ENCODE measurements around the gene RGS6.

RGS6 gene

GRCh38 chr14:72311116-72311515, 378.9 kb downstream of the RGS6 start:
- Histone ChIP-seq H3K36me3 (ENCODE audit: control insufficient read depth, insufficient read depth, low read length) (no peaks in the 10 kb centered on the region), H3K9ac (ENCODE audit: low read depth, low read length) (no peak overlapping the region), H3K9me3 (ENCODE audit: control insufficient read depth, insufficient read depth, low read length) (no peaks in the 10 kb centered on the region), H3K27me3 (ENCODE audit: control insufficient read depth, insufficient read depth, low read length) (no peaks in the 10 kb centered on the region), H3K4me3 (ENCODE audit: low read depth, low read length) (no peak overlapping the region), H3K4me1 (ENCODE audit: control insufficient read depth, insufficient read depth, low read length) (no peaks in the 10 kb centered on the region)

- Histone ChIP-seq H3K27me3 (ENCODE audit: control insufficient read depth, insufficient read depth, low read length) (no peaks in the 10 kb centered on the region), H3K4me1 (ENCODE audit: control insufficient read depth, insufficient read depth, low read length) (no peaks in the 10 kb centered on the region), H3K9ac (ENCODE audit: low read depth, low read length) (no peak overlapping the region), H3K36me3 (ENCODE audit: control insufficient read depth, insufficient read depth, low read length) (no peaks in the 10 kb centered on the region), H3K9me3 (ENCODE audit: control insufficient read depth, insufficient read depth, low read length) (no peaks in the 10 kb centered on the region), H3K4me3 (ENCODE audit: low read depth, low read length) (no peak overlapping the region)
Measured at GRCh38 chr14:72311516-72311915, 379.3 kb downstream of the RGS6 start.

GRCh38 chr14:72314808-72315435, 382.7 kb downstream of the RGS6 start:
- no peak overlapping the region for H3K9ac ChIP-seq (ENCODE audit: low read depth, low read length)
- H3K4me3 ChIP-seq (ENCODE audit: low read depth, low read length) = no peak overlapping the region
- H3K36me3 ChIP-seq (ENCODE audit: control insufficient read depth, insufficient read depth, low read length) = no peaks in the 10 kb centered on the region
- no peaks in the 10 kb centered on the region for H3K4me1 ChIP-seq (ENCODE audit: control insufficient read depth, insufficient read depth, low read length)
- H3K9me3 ChIP-seq (ENCODE audit: control insufficient read depth, insufficient read depth, low read length) = no peaks in the 10 kb centered on the region
- H3K27me3 ChIP-seq (ENCODE audit: control insufficient read depth, insufficient read depth, low read length) = no peaks in the 10 kb centered on the region

GRCh38 chr14:72315714-72316113, 383.5 kb downstream of the RGS6 start:
- Histone ChIP-seq H3K4me3 (ENCODE audit: low read depth, low read length) (no peak overlapping the region), H3K9ac (ENCODE audit: low read depth, low read length) (no peak overlapping the region), H3K4me1 (ENCODE audit: control insufficient read depth, insufficient read depth, low read length) (no peaks in the 10 kb centered on the region), H3K27me3 (ENCODE audit: control insufficient read depth, insufficient read depth, low read length) (no peaks in the 10 kb centered on the region), H3K9me3 (ENCODE audit: control insufficient read depth, insufficient read depth, low read length) (no peaks in the 10 kb centered on the region), H3K36me3 (ENCODE audit: control insufficient read depth, insufficient read depth, low read length) (no peaks in the 10 kb centered on the region)

- Histone ChIP-seq H3K9ac (ENCODE audit: low read depth, low read length) (no peak overlapping the region), H3K36me3 (ENCODE audit: control insufficient read depth, insufficient read depth, low read length) (no peaks in the 10 kb centered on the region), H3K27me3 (ENCODE audit: control insufficient read depth, insufficient read depth, low read length) (no peaks in the 10 kb centered on the region), H3K4me3 (ENCODE audit: low read depth, low read length) (no peak overlapping the region), H3K9me3 (ENCODE audit: control insufficient read depth, insufficient read depth, low read length) (no peaks in the 10 kb centered on the region), H3K4me1 (ENCODE audit: control insufficient read depth, insufficient read depth, low read length) (no peaks in the 10 kb centered on the region)
Measured at GRCh38 chr14:72318648-72319047, 386.4 kb downstream of the RGS6 start.

- Histone ChIP-seq H3K36me3 (ENCODE audit: control insufficient read depth, insufficient read depth, low read length) (no peaks in the 10 kb centered on the region), H3K27me3 (ENCODE audit: control insufficient read depth, insufficient read depth, low read length) (no peaks in the 10 kb centered on the region), H3K9ac (ENCODE audit: low read depth, low read length) (no peak overlapping the region), H3K9me3 (ENCODE audit: control insufficient read depth, insufficient read depth, low read length) (no peaks in the 10 kb centered on the region), H3K4me1 (ENCODE audit: control insufficient read depth, insufficient read depth, low read length) (peaks cover 5% of the 10 kb centered on the region), H3K4me3 (ENCODE audit: low read depth, low read length) (no peak overlapping the region)
Measured at GRCh38 chr14:72332046-72332445, 399.8 kb downstream of the RGS6 start.

GRCh38 chr14:72332871-72333270, 400.6 kb downstream of the RGS6 start:
- H3K9ac ChIP-seq (ENCODE audit: low read depth, low read length) = no peak overlapping the region
- H3K27me3 ChIP-seq (ENCODE audit: control insufficient read depth, insufficient read depth, low read length) = no peaks in the 10 kb centered on the region
- no peaks in the 10 kb centered on the region for H3K9me3 ChIP-seq (ENCODE audit: control insufficient read depth, insufficient read depth, low read length)
- no peak overlapping the region for H3K4me3 ChIP-seq (ENCODE audit: low read depth, low read length)
- H3K36me3 ChIP-seq (ENCODE audit: control insufficient read depth, insufficient read depth, low read length) = no peaks in the 10 kb centered on the region
- H3K4me1 ChIP-seq (ENCODE audit: control insufficient read depth, insufficient read depth, low read length) = peaks cover 5% of the 10 kb centered on the region

GRCh38 chr14:72333357-72333756, 401.1 kb downstream of the RGS6 start:
- peaks cover 5% of the 10 kb centered on the region for H3K4me1 ChIP-seq (ENCODE audit: control insufficient read depth, insufficient read depth, low read length)
- no peaks in the 10 kb centered on the region for H3K27me3 ChIP-seq (ENCODE audit: control insufficient read depth, insufficient read depth, low read length)
- no peak overlapping the region for H3K9ac ChIP-seq (ENCODE audit: low read depth, low read length)
- H3K4me3 ChIP-seq (ENCODE audit: low read depth, low read length) = no peak overlapping the region
- no peaks in the 10 kb centered on the region for H3K9me3 ChIP-seq (ENCODE audit: control insufficient read depth, insufficient read depth, low read length)
- no peaks in the 10 kb centered on the region for H3K36me3 ChIP-seq (ENCODE audit: control insufficient read depth, insufficient read depth, low read length)

GRCh38 chr14:72336311-72336980, 404.2 kb downstream of the RGS6 start:
- Histone ChIP-seq H3K4me3 (ENCODE audit: low read depth, low read length) (no peak overlapping the region), H3K27me3 (ENCODE audit: control insufficient read depth, insufficient read depth, low read length) (no peaks in the 10 kb centered on the region), H3K9ac (ENCODE audit: low read depth, low read length) (no peak overlapping the region), H3K9me3 (ENCODE audit: control insufficient read depth, insufficient read depth, low read length) (no peaks in the 10 kb centered on the region), H3K4me1 (ENCODE audit: control insufficient read depth, insufficient read depth, low read length) (peaks cover 5% of the 10 kb centered on the region), H3K36me3 (ENCODE audit: control insufficient read depth, insufficient read depth, low read length) (no peaks in the 10 kb centered on the region)

- H3K36me3 ChIP-seq (ENCODE audit: control insufficient read depth, insufficient read depth, low read length) = no peaks in the 10 kb centered on the region
- H3K9me3 ChIP-seq (ENCODE audit: control insufficient read depth, insufficient read depth, low read length) = no peaks in the 10 kb centered on the region
- no peaks in the 10 kb centered on the region for H3K27me3 ChIP-seq (ENCODE audit: control insufficient read depth, insufficient read depth, low read length)
- no peak overlapping the region for H3K4me3 ChIP-seq (ENCODE audit: low read depth, low read length)
- H3K4me1 ChIP-seq (ENCODE audit: control insufficient read depth, insufficient read depth, low read length) = no peaks in the 10 kb centered on the region
- H3K9ac ChIP-seq (ENCODE audit: low read depth, low read length) = no peak overlapping the region
Measured at GRCh38 chr14:72341237-72341636, 409.0 kb downstream of the RGS6 start.

GRCh38 chr14:72341686-72342085, 409.5 kb downstream of the RGS6 start:
- no peaks in the 10 kb centered on the region for H3K36me3 ChIP-seq (ENCODE audit: control insufficient read depth, insufficient read depth, low read length)
- no peaks in the 10 kb centered on the region for H3K9me3 ChIP-seq (ENCODE audit: control insufficient read depth, insufficient read depth, low read length)
- H3K4me1 ChIP-seq (ENCODE audit: control insufficient read depth, insufficient read depth, low read length) = no peaks in the 10 kb centered on the region
- no peak overlapping the region for H3K4me3 ChIP-seq (ENCODE audit: low read depth, low read length)
- no peak overlapping the region for H3K9ac ChIP-seq (ENCODE audit: low read depth, low read length)
- no peaks in the 10 kb centered on the region for H3K27me3 ChIP-seq (ENCODE audit: control insufficient read depth, insufficient read depth, low read length)

- no peaks in the 10 kb centered on the region for H3K4me1 ChIP-seq (ENCODE audit: control insufficient read depth, insufficient read depth, low read length)
Measured at GRCh38 chr14:72347118-72347517, 414.9 kb downstream of the RGS6 start.

More at GRCh38 chr14:72347118-72347517, 414.9 kb downstream of the RGS6 start:
- H3K36me3 ChIP-seq (ENCODE audit: control insufficient read depth, insufficient read depth, low read length) = no peaks in the 10 kb centered on the region
- H3K4me3 ChIP-seq (ENCODE audit: low read depth, low read length) = no peak overlapping the region
- no peaks in the 10 kb centered on the region for H3K9me3 ChIP-seq (ENCODE audit: control insufficient read depth, insufficient read depth, low read length)
- H3K27me3 ChIP-seq (ENCODE audit: control insufficient read depth, insufficient read depth, low read length) = no peaks in the 10 kb centered on the region
- H3K9ac ChIP-seq (ENCODE audit: low read depth, low read length) = no peak overlapping the region
